Trophoblast cell (in vitro differentiated cells and primary cell): ENCODE measurements around the gene USP6NL.

ENCODE experiments used
- DNase-seq, 2 donors: peaks; one replicate each; pipeline ENCODE4 v3.0.0-alpha.2; 2016
- H2AFZ ChIP-seq: 2 replicates; pipeline ENCODE4 v1.6.1; 2013; ENCODE audit warnings: low read length, moderate library complexity, mild to moderate bottlenecking; ENCODE audit not compliant: insufficient read depth, poor library complexity
- H2AK5ac ChIP-seq: 2 replicates; pipeline ENCODE4 v1.6.1; 2013; ENCODE audit warnings: mild to moderate bottlenecking, low read length
- H2BK120ac ChIP-seq: 2 replicates; pipeline ENCODE4 v1.6.1; 2013; ENCODE audit warnings: low read length, mild to moderate bottlenecking, moderate library complexity; ENCODE audit not compliant: insufficient read depth, poor library complexity
- H2BK12ac ChIP-seq: 2 replicates; pipeline ENCODE4 v1.6.1; 2013; ENCODE audit warnings: mild to moderate bottlenecking, low read length, moderate library complexity
- H2BK5ac ChIP-seq: 2 replicates; pipeline ENCODE4 v1.6.1; 2013; ENCODE audit warnings: low read length, low read depth, moderate library complexity, mild to moderate bottlenecking; ENCODE audit not compliant: poor library complexity
- H3K14ac ChIP-seq: 2 replicates; pipeline ENCODE4 v1.6.1; 2013; ENCODE audit warnings: mild to moderate bottlenecking, low read length
- H3K18ac ChIP-seq: 2 replicates; pipeline ENCODE4 v1.6.1; 2013; ENCODE audit warnings: mild to moderate bottlenecking, low read length
- H3K23ac ChIP-seq: 2 replicates; pipeline ENCODE4 v1.6.1; 2013; ENCODE audit warnings: low read length
- H3K27ac ChIP-seq: 2 replicates; pipeline ENCODE4 v1.5.1; 2013; ENCODE audit warnings: low read depth, mild to moderate bottlenecking, inconsistent platforms, low read length, moderate library complexity
- H3K27me3 ChIP-seq: 2 replicates; pipeline ENCODE4 v1.6.1; 2013; ENCODE audit warnings: inconsistent platforms, mild to moderate bottlenecking, low read length, moderate library complexity; ENCODE audit not compliant: insufficient read depth
- H3K36me3 ChIP-seq, 2 experiments: 1 replicate in 1 of 2; 2 replicates in 1 of 2; pipeline ENCODE4 v1.6.1; 2013; ENCODE audit warnings: low read length in 2 of 2, mild to moderate bottlenecking in 2 of 2, moderate library complexity in 1 of 2; ENCODE audit not compliant: insufficient read depth in 2 of 2, control insufficient read depth in 1 of 2
- H3K4ac ChIP-seq: 2 replicates; pipeline ENCODE4 v1.6.1; 2013; ENCODE audit warnings: low read depth, mild to moderate bottlenecking, low read length, moderate library complexity
- H3K4me1 ChIP-seq, 2 experiments: 1 replicate in 1 of 2; 2 replicates in 1 of 2; pipeline ENCODE4 v1.6.1; 2013; ENCODE audit warnings: low read length in 2 of 2, mild to moderate bottlenecking in 2 of 2, moderate library complexity in 1 of 2; ENCODE audit not compliant: insufficient read depth in 2 of 2, control insufficient read depth in 1 of 2
- H3K4me2 ChIP-seq: 2 replicates; pipeline ENCODE4 v1.6.1; 2013; ENCODE audit warnings: inconsistent platforms, mild to moderate bottlenecking, low read length, moderate library complexity
- H3K4me3 ChIP-seq: 2 replicates; pipeline ENCODE4 v1.5.1; 2013; ENCODE audit warnings: mild to moderate bottlenecking, low read depth, low read length, inconsistent platforms
- H3K79me1 ChIP-seq: one replicate; pipeline ENCODE4 v1.6.1; 2013; ENCODE audit warnings: low read length
- H3K79me2 ChIP-seq: 2 replicates; pipeline ENCODE4 v1.6.1; 2013; ENCODE audit warnings: low read length, mild to moderate bottlenecking; ENCODE audit not compliant: control insufficient read depth, insufficient read depth, poor library complexity
- H3K9ac ChIP-seq: 2 replicates; pipeline ENCODE4 v1.6.1; 2013; ENCODE audit warnings: mild to moderate bottlenecking, low read length
- H3K9me3 ChIP-seq: 2 replicates; pipeline ENCODE4 v1.6.1; 2013; ENCODE audit warnings: low read depth, mild to moderate bottlenecking, control low read depth, inconsistent platforms, low read length; ENCODE audit not compliant: insufficient read depth
- H4K12ac ChIP-seq: 2 replicates; pipeline ENCODE4 v1.6.1; 2013; ENCODE audit warnings: low read depth, mild to moderate bottlenecking, low read length, moderate library complexity
- H4K8ac ChIP-seq: 2 replicates; pipeline ENCODE4 v1.6.1; 2013; ENCODE audit warnings: low read depth, mild to moderate bottlenecking, low read length, moderate library complexity
- H4K91ac ChIP-seq: one replicate; pipeline ENCODE4 v1.6.1; 2013; ENCODE audit warnings: low read depth, mild to moderate bottlenecking, low read length, moderate library complexity
- WGBS: extraction: QIAGEN DNeasy Blood & Tissue Kit; methylation state at CpG from one replicate; pipeline ENCODE4 v1.1.7; 2013; ENCODE audit warnings: missing lambda C conversion rate; ENCODE audit not compliant: insufficient read length, insufficient coverage; ENCODE audit errors: extremely low coverage; 5-methylcytosine and 5-hydroxymethylcytosine counted together

The USP6NL gene

GRCh38 chr10:11442001-11442773 is 169.3 kb downstream of the USP6NL start:
- H3K4ac ChIP-seq: no peak overlapping the region
- no peak overlapping the region for H4K91ac ChIP-seq
- no peak overlapping the region for H2BK120ac ChIP-seq
- H2BK12ac ChIP-seq: no peak overlapping the region
- H4K12ac ChIP-seq: no peak overlapping the region
- no peaks in the 10 kb centered on the region for H3K79me1 ChIP-seq
- no peaks in the 10 kb centered on the region for H3K79me2 ChIP-seq
- H3K4me3 ChIP-seq: no peak overlapping the region
- no peak overlapping the region for H2AFZ ChIP-seq
- no peaks in the 10 kb centered on the region for H3K4me1 ChIP-seq
- no peak overlapping the region for H3K23ac ChIP-seq
- H3K27ac ChIP-seq: no peak overlapping the region
- no CpG with 5 or more reads among the region's 16 CpGs for WGBS
- H3K9me3 ChIP-seq: peaks cover 4% of the 10 kb centered on the region
- H2AK5ac ChIP-seq: no peak overlapping the region
- no peak overlapping the region for H3K14ac ChIP-seq
- H3K36me3 ChIP-seq: no peaks in the 10 kb centered on the region
- no peak overlapping the region for H3K18ac ChIP-seq
- no peaks in the 10 kb centered on the region for H3K27me3 ChIP-seq
- H3K9ac ChIP-seq: no peak overlapping the region
- H3K4me2 ChIP-seq: no peak overlapping the region
- H4K8ac ChIP-seq: no peak overlapping the region
- DNase-seq: no peak
- no peak overlapping the region for H2BK5ac ChIP-seq

GRCh38 chr10:11441151-11441535 is 170.3 kb downstream of the USP6NL start:
- no peak overlapping the region for H3K18ac ChIP-seq
- H2AK5ac ChIP-seq: no peak overlapping the region
- no peak overlapping the region for H3K9ac ChIP-seq
- no peak overlapping the region for H3K23ac ChIP-seq
- no peak overlapping the region for H2BK5ac ChIP-seq
- DNase-seq: no peak
- H3K9me3 ChIP-seq: peaks cover 4% of the 10 kb centered on the region
- no peak overlapping the region for H4K91ac ChIP-seq
- no peak overlapping the region for H3K4me2 ChIP-seq
- no peaks in the 10 kb centered on the region for H3K36me3 ChIP-seq
- no peak overlapping the region for H3K27ac ChIP-seq
- no peaks in the 10 kb centered on the region for H3K79me2 ChIP-seq
- H3K79me1 ChIP-seq: no peaks in the 10 kb centered on the region
- no peak overlapping the region for H3K14ac ChIP-seq
- H3K4me3 ChIP-seq: no peak overlapping the region
- H2AFZ ChIP-seq: no peak overlapping the region
- no peak overlapping the region for H2BK120ac ChIP-seq
- no CpG with 5 or more reads among the region's 16 CpGs for WGBS
- no peak overlapping the region for H4K12ac ChIP-seq
- H3K4ac ChIP-seq: no peak overlapping the region
- no peaks in the 10 kb centered on the region for H3K27me3 ChIP-seq
- no peak overlapping the region for H2BK12ac ChIP-seq
- H3K4me1 ChIP-seq: no peaks in the 10 kb centered on the region
- no peak overlapping the region for H4K8ac ChIP-seq

- Histone ChIP-seq H4K8ac (no peak overlapping the region), H3K4me2 (no peak overlapping the region), H4K12ac (no peak overlapping the region), H3K9ac (no peak overlapping the region), H3K9me3 (peaks cover 4% of the 10 kb centered on the region), H2BK12ac (no peak overlapping the region), H2AK5ac (no peak overlapping the region), H2BK5ac (no peak overlapping the region), H3K18ac (no peak overlapping the region), H3K23ac (no peak overlapping the region), H3K4ac (no peak overlapping the region), H3K27me3 (no peaks in the 10 kb centered on the region), H3K36me3 (no peaks in the 10 kb centered on the region), H3K79me1 (no peaks in the 10 kb centered on the region), H2AFZ (no peak overlapping the region), H2BK120ac (no peak overlapping the region), H3K4me3 (no peak overlapping the region), H4K91ac (no peak overlapping the region), H3K14ac (no peak overlapping the region), H3K79me2 (no peaks in the 10 kb centered on the region), H3K4me1 (no peaks in the 10 kb centered on the region), H3K27ac (no peak overlapping the region)
- DNase-seq: no peak
- no CpG with 5 or more reads among the region's 15 CpGs for WGBS
Measured at GRCh38 chr10:11440250-11441150, 170.9 kb downstream of the USP6NL start.

GRCh38 chr10:11439523-11440053 is 171.9 kb downstream of the USP6NL start:
- no peak overlapping the region for H2BK12ac ChIP-seq
- H3K4me3 ChIP-seq: no peak overlapping the region
- H4K8ac ChIP-seq: no peak overlapping the region
- H2BK120ac ChIP-seq: no peak overlapping the region
- H3K4me1 ChIP-seq: no peaks in the 10 kb centered on the region
- H4K91ac ChIP-seq: no peak overlapping the region
- peaks cover 4% of the 10 kb centered on the region for H3K9me3 ChIP-seq
- H3K14ac ChIP-seq: no peak overlapping the region
- no CpG with 5 or more reads among the region's 13 CpGs for WGBS
- H3K9ac ChIP-seq: no peak overlapping the region
- H2AFZ ChIP-seq: no peak overlapping the region
- no peaks in the 10 kb centered on the region for H3K79me2 ChIP-seq
- H3K27me3 ChIP-seq: no peaks in the 10 kb centered on the region
- no peak overlapping the region for H3K18ac ChIP-seq
- no peak for DNase-seq
- no peak overlapping the region for H4K12ac ChIP-seq
- no peak overlapping the region for H3K27ac ChIP-seq
- H3K79me1 ChIP-seq: no peaks in the 10 kb centered on the region
- H3K36me3 ChIP-seq: no peaks in the 10 kb centered on the region
- no peak overlapping the region for H2BK5ac ChIP-seq
- no peak overlapping the region for H3K23ac ChIP-seq
- no peak overlapping the region for H3K4ac ChIP-seq
- no peak overlapping the region for H3K4me2 ChIP-seq
- no peak overlapping the region for H2AK5ac ChIP-seq
